ENCODE measurements around the gene EFCAB14. TPM values are rescaled to one million over a fixed set of nuclear protein-coding genes. Genes with fewer than 3 reads are reported as not detected.
"Not testable (repeated sequence)": the region's sequence is repeated elsewhere in the genome, so short reads cannot be mapped to it uniquely, and the experiment has no call there.

Gene EFCAB14
- total RNA-seq, 1 donor from 2014 or later = 116 TPM

DNA sequence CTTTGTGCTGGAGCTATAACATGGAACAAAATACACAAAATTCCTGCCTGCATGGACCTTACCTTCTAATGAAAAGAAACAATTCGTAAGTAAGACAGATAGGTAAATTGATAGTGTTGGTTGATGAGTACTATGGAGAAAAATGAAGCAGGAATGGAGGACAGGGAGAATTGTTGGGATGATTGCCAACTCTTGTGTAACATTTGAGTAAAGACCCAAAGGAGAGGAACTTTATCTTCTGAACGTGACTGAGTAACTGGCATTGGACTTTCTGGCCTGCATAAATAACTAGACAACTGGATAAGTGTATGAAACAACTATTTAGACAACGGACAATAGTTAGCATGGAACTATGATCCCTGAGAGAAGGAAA is 6.8 kb upstream of the EFCAB14 start:
- H3K4me1 ChIP-seq = peaks cover 11% of the 10 kb centered on the region
- no peak overlapping the region for H3K27ac ChIP-seq
- H3K27me3 ChIP-seq (ENCODE audit: low read depth) = no peaks in the 10 kb centered on the region
- ATAC-seq (no peak), DNase-seq (no peak)
- H3K9me3 ChIP-seq = no peaks in the 10 kb centered on the region
- H3K36me3 ChIP-seq = no peaks in the 10 kb centered on the region
- no peak overlapping the region for H3K4me3 ChIP-seq
- TF ChIP-seq, protein P1, sequence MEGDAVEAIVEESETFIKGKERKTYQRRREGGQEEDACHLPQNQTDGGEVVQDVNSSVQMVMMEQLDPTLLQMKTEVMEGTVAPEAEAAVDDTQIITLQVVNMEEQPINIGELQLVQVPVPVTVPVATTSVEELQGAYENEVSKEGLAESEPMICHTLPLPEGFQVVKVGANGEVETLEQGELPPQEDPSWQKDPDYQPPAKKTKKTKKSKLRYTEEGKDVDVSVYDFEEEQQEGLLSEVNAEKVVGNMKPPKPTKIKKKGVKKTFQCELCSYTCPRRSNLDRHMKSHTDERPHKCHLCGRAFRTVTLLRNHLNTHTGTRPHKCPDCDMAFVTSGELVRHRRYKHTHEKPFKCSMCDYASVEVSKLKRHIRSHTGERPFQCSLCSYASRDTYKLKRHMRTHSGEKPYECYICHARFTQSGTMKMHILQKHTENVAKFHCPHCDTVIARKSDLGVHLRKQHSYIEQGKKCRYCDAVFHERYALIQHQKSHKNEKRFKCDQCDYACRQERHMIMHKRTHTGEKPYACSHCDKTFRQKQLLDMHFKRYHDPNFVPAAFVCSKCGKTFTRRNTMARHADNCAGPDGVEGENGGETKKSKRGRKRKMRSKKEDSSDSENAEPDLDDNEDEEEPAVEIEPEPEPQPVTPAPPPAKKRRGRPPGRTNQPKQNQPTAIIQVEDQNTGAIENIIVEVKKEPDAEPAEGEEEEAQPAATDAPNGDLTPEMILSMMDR (IDR thresholded peaks at IDR 0.05) = no peak
- intact Hi-C loops (cut with DNase I) = no loop called here

DNA sequence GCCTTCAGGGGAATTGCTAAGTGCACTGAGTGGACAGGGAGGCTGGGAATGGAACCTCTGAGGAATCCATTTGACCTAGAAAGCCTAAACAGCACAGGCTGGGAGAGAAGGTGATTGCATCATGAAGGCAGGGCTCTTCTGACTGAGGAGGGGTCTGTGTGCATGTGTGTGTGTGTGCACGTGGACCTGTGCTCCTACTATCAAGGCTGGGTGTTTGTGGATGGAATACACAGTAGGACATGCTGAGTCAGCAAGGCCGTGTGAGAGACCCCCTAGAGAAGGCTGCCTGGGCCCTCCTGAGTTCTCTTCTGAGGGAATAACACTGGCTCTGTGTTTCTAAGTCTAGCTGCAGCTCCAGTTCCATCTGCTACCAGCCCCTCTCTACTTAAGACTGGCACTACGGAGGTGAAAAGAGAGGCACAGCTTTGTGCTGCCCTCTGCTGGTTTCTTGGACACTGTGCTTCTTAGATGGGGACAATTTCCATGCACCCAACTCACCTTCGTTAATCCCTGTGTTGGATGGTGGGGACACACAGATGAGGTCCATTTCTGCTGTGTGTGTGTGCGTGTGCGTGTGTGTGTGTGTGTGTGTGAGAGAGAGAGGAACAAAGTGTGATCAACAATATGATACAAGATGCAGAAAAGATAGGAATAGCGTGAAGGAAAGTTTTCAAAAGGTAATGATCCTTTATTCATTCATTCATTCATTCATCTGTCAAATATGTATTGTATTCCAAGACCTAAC is 6.2 kb upstream of the EFCAB14 start:
- Histone ChIP-seq H3K36me3 (no peaks in the 10 kb centered on the region), H3K4me1 (peaks cover 12% of the 10 kb centered on the region), H3K4me3 (no peak overlapping the region), H3K27me3 (ENCODE audit: low read depth) (no peaks in the 10 kb centered on the region), H3K27ac (no peak overlapping the region), H3K9me3 (no peaks in the 10 kb centered on the region)
- ATAC-seq = peak; percentile 95 to 96
- intact Hi-C loops (cut with DNase I) = no loop called here
- peak; percentile 65 for DNase-seq
- TF ChIP-seq, protein P1 (IDR thresholded peaks at IDR 0.05) = peak; percentile 78

DNA sequence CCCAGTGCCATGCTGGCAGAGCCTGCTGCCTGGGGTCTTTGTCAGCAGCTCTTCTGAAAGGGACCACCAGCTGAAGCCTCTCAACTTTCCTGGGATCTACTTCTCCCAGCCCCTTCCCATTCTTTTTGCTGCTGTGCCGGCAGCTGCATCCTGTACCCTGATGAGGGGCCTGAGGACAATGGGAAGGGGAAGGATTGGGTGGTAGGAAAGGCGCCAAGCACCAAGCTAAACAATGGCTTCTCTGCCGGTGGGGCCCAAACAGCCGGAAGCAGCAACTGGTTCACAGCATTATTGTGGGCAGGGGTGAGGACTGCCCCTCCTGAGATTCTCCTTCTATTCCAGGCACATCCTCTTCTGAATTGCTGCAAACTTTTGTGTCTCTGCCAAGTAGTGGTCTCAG is 5.0 kb upstream of the EFCAB14 start:
- no peak for DNase-seq
- ATAC-seq = no peak
- Histone ChIP-seq H3K36me3 (no peaks in the 10 kb centered on the region), H3K27me3 (ENCODE audit: low read depth) (no peaks in the 10 kb centered on the region), H3K4me3 (no peak overlapping the region), H3K9me3 (no peaks in the 10 kb centered on the region), H3K4me1 (peaks cover 20% of the 10 kb centered on the region), H3K27ac (no peak overlapping the region)
- intact Hi-C loops (cut with DNase I) = no loop called here
- TF ChIP-seq, protein P1 (IDR thresholded peaks at IDR 0.05) = no peak

DNA sequence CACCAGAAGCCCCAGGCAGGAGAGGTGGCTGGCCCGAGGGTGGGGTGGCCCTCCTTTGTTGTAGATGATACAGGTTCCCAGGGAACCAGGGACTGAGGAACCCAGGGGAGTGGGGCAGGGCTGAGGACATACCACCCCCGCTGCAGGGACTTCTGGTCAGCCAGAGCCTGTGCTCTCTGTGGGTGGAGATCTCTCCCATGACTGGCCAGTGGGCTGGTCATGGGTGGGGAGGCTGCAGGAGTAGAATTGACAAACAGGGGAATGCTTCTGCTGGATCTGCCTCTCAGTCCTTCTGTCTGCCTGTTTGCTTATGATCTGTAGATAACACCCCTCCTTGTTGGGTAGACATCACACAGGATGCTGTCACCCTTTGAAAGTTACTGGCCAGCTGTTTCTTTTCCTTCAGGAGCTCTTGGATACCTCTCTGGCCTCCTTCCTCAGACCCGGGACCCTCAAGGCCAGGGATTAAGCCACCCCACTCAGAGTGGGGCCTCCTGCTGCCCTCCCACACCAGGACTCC is 2.8 kb upstream of the EFCAB14 start:
- Histone ChIP-seq H3K4me3 (no peak overlapping the region), H3K27me3 (ENCODE audit: low read depth) (no peaks in the 10 kb centered on the region), H3K4me1 (peaks cover 36% of the 10 kb centered on the region), H3K27ac (no peak overlapping the region), H3K9me3 (no peaks in the 10 kb centered on the region), H3K36me3 (peaks cover under 1% of the 10 kb centered on the region)
- TF ChIP-seq, protein P1 (IDR thresholded peaks at IDR 0.05) = no peak
- ATAC-seq = no peak
- intact Hi-C loops (cut with DNase I) = no loop called here
- DNase-seq = no peak

DNA sequence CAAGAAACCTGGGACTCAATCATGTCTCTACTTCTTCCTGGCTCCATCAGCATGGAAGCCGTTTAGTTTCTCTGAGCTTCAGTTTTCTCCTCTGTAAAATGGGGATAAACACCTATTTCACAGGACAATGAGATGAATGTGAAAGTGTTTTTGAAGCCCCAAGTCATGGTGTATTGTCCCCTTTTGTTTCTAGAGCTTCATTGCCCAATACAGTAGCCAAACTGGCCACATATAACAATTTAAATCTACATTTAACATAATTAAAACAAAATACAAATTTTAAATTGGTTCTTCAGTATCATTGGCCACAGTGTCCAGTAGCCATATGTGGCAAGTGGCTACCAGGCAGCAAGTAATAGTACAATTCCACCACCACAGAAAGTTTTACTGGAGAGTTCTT is 2.3 kb upstream of the EFCAB14 start:
- ATAC-seq = no peak
- Histone ChIP-seq H3K27ac (no peak overlapping the region), H3K27me3 (ENCODE audit: low read depth) (no peaks in the 10 kb centered on the region), H3K4me1 (peaks cover 41% of the 10 kb centered on the region), H3K36me3 (peaks cover 6% of the 10 kb centered on the region), H3K4me3 (no peak overlapping the region), H3K9me3 (no peaks in the 10 kb centered on the region)
- TF ChIP-seq, protein P1 (IDR thresholded peaks at IDR 0.05) = no peak
- intact Hi-C loops (cut with DNase I) = no loop called here
- DNase-seq = no peak

DNA sequence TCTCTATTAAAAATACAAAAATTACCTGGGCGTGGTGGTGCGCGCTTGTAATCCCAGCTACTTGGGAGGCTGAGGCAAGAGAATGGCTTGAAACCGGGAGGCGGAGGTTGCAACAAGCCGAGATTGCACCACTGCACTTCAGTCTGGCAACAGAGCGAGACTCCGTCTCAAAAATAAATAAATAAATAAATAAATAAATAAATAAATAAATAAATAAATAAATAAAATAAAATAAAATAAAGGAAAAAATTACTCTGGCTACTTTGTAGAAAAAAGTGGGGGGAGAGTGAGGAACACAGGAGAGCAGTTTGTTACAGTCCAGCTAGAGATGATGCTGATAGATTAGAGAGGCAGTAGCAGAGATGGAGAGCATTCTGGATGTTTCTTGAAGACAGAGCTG is 1.4 kb upstream of the EFCAB14 start:
- H3K27me3 ChIP-seq (ENCODE audit: low read depth); intact Hi-C loops (cut with DNase I); H3K9me3 ChIP-seq; ATAC-seq; H3K27ac ChIP-seq; H3K4me3 ChIP-seq; DNase-seq: not testable (repeated sequence)
- peaks cover 15% of the 10 kb centered on the region for H3K36me3 ChIP-seq
- peaks cover 47% of the 10 kb centered on the region for H3K4me1 ChIP-seq
